Activated CD4-positive, alpha-beta T cell treated with anti-CD3 and anti-CD28 coated beads for 36 hours (primary cell): ENCODE results near the gene SMOC1. TPM values are rescaled to one million over a fixed set of nuclear protein-coding genes. Genes with fewer than 3 reads are reported as not detected.

Source experiments
- ATAC-seq: fragments of 200-7000 bp; cut with Tn5 transposase; one replicate; pipeline ENCODE4 v1.10.0; 2021; ENCODE audit warnings: mild to moderate bottlenecking, moderate library complexity
- CTCF ChIA-PET: fragments of 350-600 bp; sonication (Branson Sonifier 250); formaldehyde crosslinking; loops from one replicate; lab custom pipeline; 2021; ENCODE audit warnings: antibody characterized with exemption; lab: Charles Lee
- POLR2A ChIA-PET: fragments of 350-600 bp; sonication (Branson Sonifier 250); formaldehyde crosslinking; loops from one replicate; lab custom pipeline; 2021; ENCODE audit warnings: antibody characterized with exemption, inconsistent platforms; lab: Charles Lee
- DNase-seq: peaks from one replicate; pipeline ENCODE4 v3.0.0-alpha.2; 2020
- H3K27ac Mint-ChIP-seq: one replicate; pipeline ENCODE4 v1.8.0; 2021; ENCODE audit warnings: mixed read lengths
- H3K27me3 Mint-ChIP-seq: one replicate; pipeline ENCODE4 v1.8.0; 2021; ENCODE audit warnings: mixed read lengths
- H3K36me3 Mint-ChIP-seq: one replicate; pipeline ENCODE4 v1.8.0; 2021; ENCODE audit warnings: low read depth, mixed read lengths
- H3K4me1 Mint-ChIP-seq: one replicate; pipeline ENCODE4 v1.8.0; 2021; ENCODE audit warnings: mixed read lengths
- H3K4me3 Mint-ChIP-seq: one replicate; pipeline ENCODE4 v1.8.0; 2021; ENCODE audit warnings: mild to moderate bottlenecking, moderate library complexity, mixed read lengths
- H3K9me3 Mint-ChIP-seq: one replicate; pipeline ENCODE4 v1.8.0; 2021; ENCODE audit warnings: low read depth, mixed read lengths
- intact Hi-C, 2 experiments: fragments of 100-400 bp; cut with DNase I in 1 of 2; cut with micrococcal nuclease in 1 of 2; formaldehyde crosslinking; loops; one replicate each; pipeline versions ENCODE4 v1.14.2 to v1.15.1; 2022 to 2024; cut with DNase I, micrococcal nuclease
- total RNA-seq, 2 experiments: library from RNA; stranded (reverse); gene quantifications; one replicate each; pipeline ENCODE4 v1.2.3, GENCODE V29; 2021

Gene SMOC1
- total RNA-seq, 2 experiments from 2014 or later: not detected

DNA sequence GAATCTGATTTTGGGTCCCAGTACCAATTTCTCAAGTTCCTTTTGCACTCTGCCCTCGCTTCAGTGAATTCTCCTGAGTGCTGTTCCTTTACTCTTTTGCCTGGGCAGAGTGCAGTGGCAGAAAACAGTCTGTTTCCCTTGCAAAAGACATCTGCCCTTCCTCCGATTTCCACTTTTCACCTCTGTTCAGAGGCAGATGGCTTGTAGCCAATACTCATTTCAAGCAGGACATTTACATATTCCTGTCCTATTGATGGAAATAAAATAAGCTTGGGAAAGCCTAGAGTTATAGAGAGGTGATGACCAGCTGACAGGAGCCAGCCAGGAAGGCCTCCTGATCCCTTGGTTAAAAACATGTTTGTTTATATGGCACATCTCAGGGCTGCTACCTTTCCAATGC lies 198.5 kb downstream of the SMOC1 start:
- DNase-seq (no peak), ATAC-seq (no peak)
- ChIA-PET CTCF (interaction anchor here (1.3 kb wide), 1 partner anchor 10 kb away, joined by 3 read pairs; no protein-coding TSS in a partner anchor), POLR2A (no interaction called here)
- no peak overlapping the region for H3K27ac Mint-ChIP-seq
- H3K9me3 Mint-ChIP-seq: no peaks in the 10 kb centered on the region
- H3K36me3 Mint-ChIP-seq: no peaks in the 10 kb centered on the region
- intact Hi-C loops: no loop called here
- H3K27me3 Mint-ChIP-seq: peaks cover 14% of the 10 kb centered on the region
- H3K4me3 Mint-ChIP-seq: no peak overlapping the region
- H3K4me1 Mint-ChIP-seq: no peaks in the 10 kb centered on the region

DNA sequence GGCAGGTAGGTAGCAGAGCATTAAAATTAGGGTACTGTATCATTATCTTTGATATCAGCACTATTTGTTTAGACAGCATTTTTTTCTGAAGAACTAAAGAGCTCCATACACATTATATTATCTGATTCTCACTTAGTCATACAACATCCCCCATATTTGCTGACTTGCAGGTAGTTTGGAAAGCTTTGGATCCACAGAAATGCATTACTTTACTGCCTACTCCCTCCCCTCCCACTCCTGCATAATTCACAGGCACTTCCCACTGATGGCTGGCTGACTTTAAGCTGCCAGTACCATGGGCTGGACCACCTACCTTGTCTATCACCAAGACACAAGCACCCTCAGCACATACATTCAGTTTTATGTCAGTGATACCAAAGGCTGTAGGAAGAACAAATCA lies 199.1 kb downstream of the SMOC1 start:
- no peak for DNase-seq
- no peak overlapping the region for H3K4me3 Mint-ChIP-seq
- H3K36me3 Mint-ChIP-seq: no peaks in the 10 kb centered on the region
- H3K9me3 Mint-ChIP-seq: no peaks in the 10 kb centered on the region
- H3K4me1 Mint-ChIP-seq: no peaks in the 10 kb centered on the region
- ChIA-PET POLR2A (no interaction called here), CTCF (interaction anchor here (0.5 to 1.3 kb wide), 2 partner anchors 11 to 149 kb away, joined by 3 read pairs; no protein-coding TSS in a partner anchor)
- no peak for ATAC-seq
- no peak overlapping the region for H3K27ac Mint-ChIP-seq
- peaks cover 11% of the 10 kb centered on the region for H3K27me3 Mint-ChIP-seq
- intact Hi-C loops: no loop called here

DNA sequence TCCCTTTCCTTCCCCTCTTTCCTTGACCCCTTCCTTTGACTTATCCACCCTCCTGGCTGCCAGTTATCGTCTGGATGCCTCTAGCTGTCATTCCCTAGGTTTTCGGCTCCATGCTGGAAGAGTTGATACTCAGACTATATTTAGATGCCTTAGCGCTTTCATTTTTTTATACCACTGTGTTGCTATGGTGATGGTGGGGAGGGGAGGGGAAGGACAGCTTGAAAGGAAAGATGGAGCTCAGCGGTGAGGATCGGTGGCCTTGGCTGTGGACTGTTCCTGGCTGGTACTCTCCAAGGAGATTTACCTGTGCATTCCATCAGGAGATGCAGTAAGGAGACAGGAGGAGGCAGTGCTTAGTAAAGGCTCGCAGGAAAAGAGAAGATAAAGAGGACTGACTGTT lies 200.9 kb downstream of the SMOC1 start:
- Mint-ChIP-seq H3K9me3 (no peaks in the 10 kb centered on the region), H3K27ac (no peak overlapping the region), H3K36me3 (no peaks in the 10 kb centered on the region), H3K4me1 (no peaks in the 10 kb centered on the region), H3K27me3 (peaks cover 23% of the 10 kb centered on the region), H3K4me3 (no peak overlapping the region)
- POLR2A ChIA-PET: no interaction called here
- ATAC-seq: no peak
- CTCF ChIA-PET: interaction anchor here (0.6 to 0.7 kb wide), 2 partner anchors 52 to 267 kb away, joined by 3 read pairs; no protein-coding TSS in a partner anchor
- intact Hi-C loops: loop anchor here in 1 of 2 experiments (10.0 kb wide), 1 partner anchor 175 kb away; no protein-coding TSS in a partner anchor
- DNase-seq: no peak

Other genes with a start within 250 kb of the SMOC1 start
- gene SRSF5, start 112.3 kb upstream of the SMOC1 start, total RNA-seq: 100 to 1,000 TPM; 265 to 319 TPM
- gene SLC10A1, start 82.2 kb upstream of the SMOC1 start, total RNA-seq: not detected